Left lung (tissue), 10 donors: ENCODE results near the gene NME1. TPM values are rescaled to one million over a fixed set of nuclear protein-coding genes. Genes with fewer than 3 reads are reported as not detected.

Experiments
- ATAC-seq: fragments of 200-7000 bp; cut with Tn5 transposase; one replicate; pipeline ENCODE4 v1.9.1; 2020; ENCODE audit warnings: moderate library complexity
- DNase-seq, 4 donors: peaks; one replicate each; pipeline ENCODE4 v3.0.0-alpha.2; 2013 to 2020
- H3K27ac ChIP-seq, 2 donors: fragments of 200-600 bp; sonication (generic) in 1 of 2; one replicate each; pipeline versions ENCODE4 v1.5.0 to v1.8.0; 2020 to 2021
- H3K27me3 ChIP-seq, 2 donors: fragments of 200-600 bp; sonication (generic) in 1 of 2; one replicate each; pipeline versions ENCODE4 v1.5.0 to v1.8.0; 2020 to 2021
- H3K36me3 ChIP-seq, 2 donors: fragments of 200-600 bp; sonication (generic) in 1 of 2; one replicate each; pipeline versions ENCODE4 v1.5.0 to v1.8.0; 2020 to 2021
- H3K4me1 ChIP-seq, 2 donors: fragments of 200-600 bp; one replicate each; pipeline ENCODE4 v1.8.0; 2021
- H3K4me3 ChIP-seq, 2 donors: fragments of 200-600 bp; sonication (generic) in 1 of 2; one replicate each; pipeline versions ENCODE4 v1.5.0 to v1.8.0; 2020 to 2021; ENCODE audit warnings: mild to moderate bottlenecking in 1 of 2
- H3K9me3 ChIP-seq, 2 donors: fragments of 200-600 bp; sonication (generic) in 1 of 2; one replicate each; pipeline versions ENCODE4 v1.5.0 to v1.8.0; 2020 to 2021
- intact Hi-C, 2 donors: fragments of 100-400 bp; cut with DNase I; formaldehyde crosslinking; loops; one replicate each; pipeline versions ENCODE4 v1.11.2 to v1.14.2; 2022
- polyA plus RNA-seq, 6 donors: library from polyadenylated mRNA; unstranded; fragments of 120-200 nt; gene quantifications; one replicate each; pipeline ENCODE4 v1.2.1, GENCODE V29; 2013; ENCODE audit not compliant: insufficient read length in 6 of 6
- total RNA-seq, 2 donors: library from RNA; stranded (reverse); fragmentation: NEBNext Ultra II Directional; extraction: Animal tissue kit (Norgen Biotek cat#: 25700); gene quantifications; one replicate each; pipeline ENCODE4 v1.2.1, GENCODE V29; 2021
- TF ChIP-seq, protein P1 (sequence below), 2 donors: fragments of 200-600 bp; sonication (generic) in 1 of 2; IDR thresholded peaks; one replicate each; pipeline versions ENCODE4 v1.5.0 to v1.8.0; 2021; ENCODE audit warnings: antibody characterized with exemption in 2 of 2
- donor health status: DM: no; HTN: yes; CAD: no.
- donor health status: DM: no; HTN: no; CAD: no.

NME1 gene
- total and polyA plus RNA-seq, 8 donors = 47.7 to 131 (median 59.1) TPM

DNA sequence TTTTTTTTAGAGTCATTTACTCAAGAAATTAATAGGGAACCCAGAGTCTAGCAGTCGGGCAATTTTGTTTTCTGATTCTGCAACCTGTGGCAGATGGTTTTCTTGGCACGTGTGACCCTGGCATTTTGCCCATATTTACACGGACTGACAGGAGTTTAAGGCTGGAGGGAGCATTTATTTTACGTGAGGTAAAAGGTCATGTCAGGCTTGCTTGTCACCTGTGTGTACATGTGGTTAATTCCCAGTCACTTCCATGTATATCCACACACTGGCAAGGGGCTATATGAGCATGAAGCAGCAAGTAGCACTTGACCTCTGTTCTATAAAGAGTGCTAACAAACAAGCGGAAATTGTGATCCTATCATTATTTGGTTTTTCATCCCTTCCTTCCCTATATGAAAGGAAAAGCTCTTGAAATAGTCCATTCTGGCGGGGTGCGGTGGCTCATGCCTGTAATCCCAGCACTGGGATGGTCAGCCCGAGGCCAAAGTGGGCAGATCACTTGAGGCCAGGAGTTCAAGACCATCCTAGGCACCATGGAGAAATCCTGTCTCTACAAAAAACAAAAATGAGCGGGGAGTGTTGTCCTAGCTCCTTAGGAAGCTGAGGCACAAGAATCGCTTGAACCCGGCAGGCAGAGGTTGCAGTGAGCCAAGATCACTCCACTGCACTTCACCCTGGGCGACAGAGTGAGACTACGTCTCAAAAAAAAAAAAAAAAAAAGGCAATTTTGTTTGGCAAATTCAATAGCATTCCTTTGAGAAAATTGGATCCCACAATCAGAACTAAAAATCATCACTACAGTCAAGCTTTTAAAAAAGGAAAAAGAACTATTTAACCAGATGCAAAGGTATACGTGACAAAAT is 34.8 kb upstream of the NME1 start:
- ATAC-seq (no peak), DNase-seq (peak in 1 of 4 donors; percentile 43)
- intact Hi-C loops = no loop called here
- H3K4me1 ChIP-seq = peaks cover 15 to 64% of the 10 kb centered on the region in 2 donors
- H3K9me3 ChIP-seq = no peaks in the 10 kb centered on the region
- H3K27ac ChIP-seq = peak overlapping the region; percentile 93 to 99
- TF ChIP-seq, protein P1, sequence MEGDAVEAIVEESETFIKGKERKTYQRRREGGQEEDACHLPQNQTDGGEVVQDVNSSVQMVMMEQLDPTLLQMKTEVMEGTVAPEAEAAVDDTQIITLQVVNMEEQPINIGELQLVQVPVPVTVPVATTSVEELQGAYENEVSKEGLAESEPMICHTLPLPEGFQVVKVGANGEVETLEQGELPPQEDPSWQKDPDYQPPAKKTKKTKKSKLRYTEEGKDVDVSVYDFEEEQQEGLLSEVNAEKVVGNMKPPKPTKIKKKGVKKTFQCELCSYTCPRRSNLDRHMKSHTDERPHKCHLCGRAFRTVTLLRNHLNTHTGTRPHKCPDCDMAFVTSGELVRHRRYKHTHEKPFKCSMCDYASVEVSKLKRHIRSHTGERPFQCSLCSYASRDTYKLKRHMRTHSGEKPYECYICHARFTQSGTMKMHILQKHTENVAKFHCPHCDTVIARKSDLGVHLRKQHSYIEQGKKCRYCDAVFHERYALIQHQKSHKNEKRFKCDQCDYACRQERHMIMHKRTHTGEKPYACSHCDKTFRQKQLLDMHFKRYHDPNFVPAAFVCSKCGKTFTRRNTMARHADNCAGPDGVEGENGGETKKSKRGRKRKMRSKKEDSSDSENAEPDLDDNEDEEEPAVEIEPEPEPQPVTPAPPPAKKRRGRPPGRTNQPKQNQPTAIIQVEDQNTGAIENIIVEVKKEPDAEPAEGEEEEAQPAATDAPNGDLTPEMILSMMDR (IDR thresholded peaks at IDR 0.05) = no peak
- H3K27me3 ChIP-seq = no peaks in the 10 kb centered on the region
- H3K4me3 ChIP-seq = peak overlapping the region; percentile 59 to 93
- no peaks in the 10 kb centered on the region for H3K36me3 ChIP-seq

DNA sequence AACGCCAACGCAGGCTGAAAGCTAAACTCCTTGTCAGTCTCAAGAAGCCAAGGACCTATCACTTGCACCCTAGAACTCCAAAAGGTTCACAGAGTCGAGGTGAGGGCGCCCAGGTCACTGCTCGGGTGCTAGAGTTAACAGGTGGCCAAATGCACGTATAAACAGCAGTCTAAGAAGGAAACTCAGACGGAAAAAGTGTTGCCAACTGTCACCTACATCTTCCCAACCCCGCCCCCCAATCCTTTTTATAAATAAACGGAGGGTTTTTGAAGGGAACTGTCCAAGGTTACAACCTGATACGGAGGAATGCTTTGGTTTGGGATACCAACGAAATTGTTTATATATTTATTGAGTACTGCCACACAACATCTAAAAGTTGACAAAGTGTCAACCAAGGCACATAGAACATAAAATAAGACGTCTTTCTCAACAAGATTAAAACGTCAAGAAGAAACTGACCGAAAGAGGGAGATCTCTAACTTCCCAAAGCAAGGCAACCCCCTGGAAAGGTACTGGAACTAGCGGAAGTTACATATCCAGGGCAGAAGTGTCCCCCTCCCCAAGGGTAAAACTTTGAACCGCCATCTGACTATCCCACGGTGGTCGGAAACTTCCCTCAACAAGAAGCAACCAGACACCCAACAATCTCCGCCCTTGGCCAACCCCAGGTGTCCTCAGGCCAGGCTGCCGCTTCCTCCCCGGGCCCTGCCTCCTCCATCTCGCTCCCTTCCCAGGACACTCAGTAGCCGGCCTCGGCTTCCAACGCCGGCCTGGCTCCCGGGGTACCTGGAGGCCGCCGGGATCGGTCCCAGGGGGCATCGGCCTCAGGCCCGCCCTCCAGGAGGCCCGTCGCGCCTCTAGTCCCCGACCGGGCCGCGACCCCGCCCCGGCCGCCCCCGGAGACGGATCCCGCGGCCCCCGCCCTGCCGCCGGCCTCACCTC is 33.7 kb upstream of the NME1 start:
- Histone ChIP-seq H3K27ac (peak overlapping the region; percentile 93 to 99), H3K9me3 (no peaks in the 10 kb centered on the region), H3K27me3 (no peaks in the 10 kb centered on the region), H3K4me3 (peak overlapping the region; percentile 59 to 93), H3K4me1 (peaks cover 15 to 64% of the 10 kb centered on the region in 2 donors), H3K36me3 (no peaks in the 10 kb centered on the region)
- TF ChIP-seq, protein P1 (IDR thresholded peaks at IDR 0.05) = no peak
- peak; percentile 4 for ATAC-seq
- DNase-seq = peak; percentile 58 to 88 (median 71)
- intact Hi-C loops = no loop called here

DNA sequence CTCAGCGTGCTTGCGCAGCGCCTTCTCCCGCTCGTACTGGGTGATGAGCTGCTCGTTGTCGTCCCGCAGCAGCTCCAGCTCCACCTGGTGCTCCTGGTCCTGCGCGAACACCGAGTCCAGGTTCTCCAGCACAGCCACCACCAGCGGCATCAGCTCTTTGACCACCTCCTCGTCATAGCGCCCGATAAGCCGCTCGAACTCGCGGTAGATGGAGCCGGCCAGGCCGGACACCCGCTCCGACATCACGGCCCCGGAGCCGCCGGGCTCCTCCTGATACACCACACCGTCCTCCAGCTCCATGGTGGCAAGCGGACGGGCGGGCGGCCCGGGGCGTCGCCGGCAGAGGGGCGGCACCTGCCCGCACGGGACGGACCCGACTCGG is 33.0 kb upstream of the NME1 start:
- H3K36me3 ChIP-seq = no peaks in the 10 kb centered on the region
- H3K27ac ChIP-seq = peak overlapping the region; percentile 93 to 99
- H3K27me3 ChIP-seq = no peaks in the 10 kb centered on the region
- ATAC-seq = peak; percentile 5
- TF ChIP-seq, protein P1 (IDR thresholded peaks at IDR 0.05) = no peak
- peak overlapping the region; percentile 59 to 93 for H3K4me3 ChIP-seq
- intact Hi-C loops = no loop called here
- H3K4me1 ChIP-seq = peaks cover 15 to 60% of the 10 kb centered on the region in 2 donors
- no peaks in the 10 kb centered on the region for H3K9me3 ChIP-seq
- DNase-seq = peak in 1 of 4 donors; percentile 52

DNA sequence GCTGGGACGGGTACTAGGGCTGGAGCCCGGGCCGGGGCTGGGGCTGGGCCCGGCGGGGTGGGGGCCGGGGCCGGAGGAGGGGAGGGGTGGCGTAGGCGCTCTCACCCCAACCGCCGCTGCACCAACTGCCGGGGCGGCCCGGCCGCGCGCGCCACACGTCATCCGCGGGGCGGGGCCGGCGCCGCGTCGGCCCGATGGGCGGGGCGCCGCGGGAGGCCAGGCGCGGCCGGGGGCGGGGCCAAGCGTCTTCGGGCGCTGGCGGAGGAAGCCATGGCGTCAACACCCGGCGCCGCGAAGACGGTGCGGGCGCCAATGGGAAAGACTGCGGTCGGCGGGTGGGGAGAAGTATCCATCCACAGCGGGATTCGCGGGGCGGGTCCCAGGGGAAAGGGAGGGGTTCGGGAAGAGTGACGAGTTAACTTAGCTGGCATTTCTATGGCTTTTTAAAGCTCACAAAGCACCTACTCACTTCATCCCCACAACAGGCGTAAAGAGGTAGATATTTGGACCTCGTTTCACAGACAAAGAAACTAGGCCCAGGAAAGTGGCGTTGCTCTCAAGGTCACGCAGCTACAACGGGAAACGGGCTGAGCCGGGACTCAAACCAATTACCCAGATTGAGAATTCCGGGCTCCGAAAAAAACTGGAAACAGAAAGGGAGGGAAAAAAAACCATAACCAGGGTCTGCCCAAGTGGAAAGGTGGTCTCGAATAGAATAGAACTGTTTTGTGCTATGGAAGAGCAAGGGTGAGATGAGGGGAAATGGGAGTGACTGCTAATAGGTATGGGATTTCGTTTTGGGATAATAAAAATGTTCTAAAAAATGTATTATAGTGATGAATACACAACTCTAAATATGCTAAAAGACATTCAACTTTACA is 32.4 kb upstream of the NME1 start, which contains the start of gene SPAG9:
Gene SPAG9, minus strand, starts transcription at position 130 of the 881 bp plus-strand sequence. CDS start 212 bp downstream, outside the sequence.
- ATAC-seq (peak; percentile 82), DNase-seq (peak; percentile 94 to 98 (median 98))
- Histone ChIP-seq H3K27me3 (no peaks in the 10 kb centered on the region), H3K36me3 (no peaks in the 10 kb centered on the region), H3K4me3 (peak within 1 kb of the TSS; percentile 59 to 93), H3K4me1 (peaks cover 15 to 58% of the 10 kb centered on the region in 2 donors), H3K9me3 (no peaks in the 10 kb centered on the region), H3K27ac (peak within 1 kb of the TSS; percentile 93 to 99)
- intact Hi-C loops = no loop called here
- TF ChIP-seq, protein P1 (IDR thresholded peaks at IDR 0.05) = no peak
